Activated CD8-positive, alpha-beta memory T cell treated with anti-CD3 and anti-CD28 coated beads for 4 hours (primary cell): Measurements from ENCODE around the gene BRF1.
"Not testable (repeated sequence)": the region's sequence is repeated elsewhere in the genome, so short reads cannot be mapped to it uniquely, and the experiment has no call there.

Source experiments
- DNase-seq, 2 donors: peaks; one replicate each; pipeline ENCODE4 v3.0.0-alpha.2; 2020; ENCODE audit warnings: low read depth in 2 of 2

Gene BRF1

DNA sequence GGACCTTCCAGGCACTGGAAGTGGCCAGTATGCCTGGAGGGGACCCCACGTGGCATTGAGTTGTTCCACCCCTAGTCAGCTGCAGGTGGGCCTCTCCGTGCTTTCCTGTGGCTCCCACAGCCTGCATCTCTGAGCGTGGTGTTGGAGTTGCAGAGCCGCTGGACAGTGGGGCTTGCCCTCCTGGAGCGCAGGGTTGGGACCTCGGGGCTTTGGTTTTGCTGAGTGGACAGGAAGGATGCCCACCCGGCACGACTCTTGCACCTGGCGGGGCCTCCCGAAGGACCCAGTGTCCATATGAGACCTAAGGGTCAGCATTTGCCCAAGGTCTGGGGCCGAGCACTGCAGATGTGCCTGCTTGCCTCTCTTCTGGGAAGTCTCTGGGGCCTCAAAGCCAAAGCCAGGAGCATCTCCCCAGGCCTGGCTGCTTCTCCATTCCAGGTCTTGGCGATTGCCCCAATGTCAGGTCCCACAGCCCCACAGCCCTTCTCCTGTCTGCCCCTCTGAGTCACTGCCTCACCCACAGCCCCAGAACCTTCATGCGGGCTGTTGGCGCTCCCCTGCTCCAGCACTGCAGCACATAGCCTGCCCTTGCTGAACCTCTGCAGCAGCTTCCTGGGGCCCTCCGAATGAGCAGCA, 15.3 kb upstream of the BRF1 start:
- DNase-seq = no peak

DNA sequence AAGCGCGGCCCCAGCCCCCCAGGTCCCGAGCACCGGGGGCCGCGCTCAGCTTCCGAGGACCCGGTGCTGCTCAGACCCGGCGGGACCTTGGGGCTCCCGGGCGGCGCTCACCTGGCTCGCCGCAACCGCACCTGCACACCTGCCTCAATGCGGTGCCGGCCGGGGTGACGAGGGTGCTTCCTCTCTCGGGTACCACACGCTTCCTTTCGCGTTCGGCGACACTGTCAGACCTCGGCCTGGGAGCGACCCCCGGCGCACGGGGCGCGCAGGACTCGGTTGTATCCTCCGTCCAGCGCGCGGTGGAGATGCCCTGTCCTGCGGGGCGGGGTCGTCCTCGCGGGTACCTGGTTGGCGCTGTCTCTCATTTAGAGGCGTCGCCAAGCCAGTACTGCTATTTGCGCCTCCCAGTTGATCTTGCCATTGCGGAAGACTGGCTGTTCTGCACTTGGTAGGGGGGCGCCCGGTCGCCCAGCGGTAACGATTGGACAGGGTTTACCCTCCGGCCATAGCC, 14.5 kb upstream of the BRF1 start:
- DNase-seq = no peak

DNA sequence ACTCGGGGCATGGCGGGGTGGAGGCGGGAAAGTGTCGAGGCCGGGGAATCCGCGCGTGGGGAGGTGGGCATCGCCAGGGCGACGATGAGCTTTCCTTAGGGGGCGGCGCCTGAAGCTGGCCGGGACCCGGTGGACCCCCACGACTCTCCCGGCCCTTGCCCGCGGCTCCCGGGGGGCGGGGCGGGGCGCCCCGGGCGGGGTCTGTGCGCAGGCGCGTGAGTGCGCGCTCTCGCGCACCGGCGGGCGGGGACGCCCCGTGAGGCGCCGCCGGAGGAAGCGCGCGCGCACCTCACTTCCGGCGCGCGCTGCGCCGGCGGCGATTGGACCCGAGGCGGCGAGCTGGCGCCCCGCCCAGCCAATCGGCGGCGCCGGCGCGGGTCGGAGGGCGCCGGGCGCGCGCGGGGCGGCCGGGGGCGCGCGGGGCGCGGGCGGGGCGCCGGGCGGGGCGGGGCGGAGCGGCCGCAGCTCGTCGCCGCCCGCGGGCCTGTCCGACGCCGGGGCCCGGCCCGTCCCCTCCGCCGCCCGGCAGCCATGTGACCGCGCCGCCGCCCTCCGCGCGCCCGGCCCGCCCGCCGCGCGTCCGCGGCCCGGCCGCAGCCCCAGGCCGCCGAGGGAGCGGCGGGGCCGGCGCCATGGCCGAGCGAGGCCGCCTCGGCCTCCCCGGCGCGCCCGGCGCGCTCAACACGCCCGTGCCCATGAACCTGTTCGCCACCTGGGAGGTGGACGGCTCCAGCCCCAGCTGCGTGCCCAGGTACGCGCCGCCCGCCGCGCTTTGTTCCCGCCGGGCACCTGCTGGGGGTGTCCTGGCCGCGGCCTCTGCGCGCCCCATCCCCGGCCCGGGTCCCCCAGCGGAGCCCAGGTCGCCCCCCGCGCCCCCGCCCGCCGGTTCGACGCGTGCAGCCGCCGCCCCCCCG, 13.7 kb upstream of the BRF1 start, which contains the start of gene PACS2:
PACS2 (plus strand) TSS at position 462 of the 914 bp plus-strand sequence; CDS start at position 633, 171 bp downstream.
- DNase-seq = peak; percentile 46 to 52

DNA sequence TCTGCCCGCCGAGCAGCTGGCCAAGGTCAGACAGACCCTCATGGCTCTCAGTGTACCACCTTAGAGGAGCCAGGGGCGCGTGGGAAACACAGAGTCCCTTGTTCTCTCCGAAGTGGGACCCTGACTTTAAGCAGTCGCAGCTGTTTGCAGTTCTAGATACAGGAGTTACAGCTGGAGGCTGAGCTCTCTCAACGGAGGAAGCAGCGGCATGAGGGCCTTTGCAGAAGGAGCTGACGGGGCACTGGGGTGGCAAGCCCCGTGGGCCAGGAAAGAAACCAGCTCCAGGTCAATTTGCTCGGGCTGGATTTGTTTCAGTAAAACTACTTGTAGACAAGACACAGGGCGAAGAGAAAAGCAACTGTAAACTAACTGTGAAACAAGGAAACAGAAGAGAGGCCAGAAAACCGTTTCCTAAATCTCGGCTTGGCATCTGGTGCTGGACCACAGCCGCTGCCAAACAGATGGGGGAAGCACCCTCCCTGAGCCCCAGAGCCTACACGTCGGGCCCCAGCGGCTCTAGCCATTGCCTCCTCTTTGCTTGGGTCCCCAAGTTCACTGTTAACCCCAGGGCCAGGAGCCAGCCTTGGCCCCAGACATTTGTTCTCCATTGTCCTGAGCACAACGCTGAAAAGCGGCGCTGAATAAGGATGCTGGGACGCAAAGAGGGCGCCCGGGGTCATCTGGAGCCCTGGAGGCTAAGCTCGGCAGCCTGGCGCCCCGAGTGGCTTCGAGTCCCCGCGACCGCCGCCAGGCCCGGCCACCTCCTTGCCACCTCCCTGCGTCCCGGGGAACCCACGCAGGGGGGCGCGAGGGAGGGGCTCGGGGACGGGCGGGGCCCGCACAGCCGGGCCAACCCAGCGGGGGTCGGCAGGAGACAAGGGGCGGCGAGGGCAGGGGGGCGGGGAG, 12.8 kb upstream of the BRF1 start:
- no peak for DNase-seq

DNA sequence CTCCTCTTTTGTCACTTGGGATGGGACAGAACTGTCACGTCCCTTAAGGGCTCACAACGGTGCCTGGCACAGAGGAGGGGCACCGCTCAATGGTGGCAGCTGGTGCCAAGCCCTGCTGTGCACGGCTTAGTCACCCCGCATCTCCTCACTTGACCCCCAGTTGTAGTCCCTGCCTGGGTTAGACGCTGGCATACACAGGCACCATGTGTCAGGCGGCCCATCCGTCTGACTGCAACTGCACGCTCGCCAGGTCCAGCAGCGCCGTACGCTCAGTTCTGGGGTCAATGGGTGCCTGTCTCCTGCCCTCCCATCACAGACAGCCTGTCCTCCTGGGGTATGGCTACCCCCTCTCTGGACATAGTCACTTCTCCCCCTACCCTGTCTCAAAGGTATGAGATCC, 12.2 kb upstream of the BRF1 start:
- no peak for DNase-seq

DNA sequence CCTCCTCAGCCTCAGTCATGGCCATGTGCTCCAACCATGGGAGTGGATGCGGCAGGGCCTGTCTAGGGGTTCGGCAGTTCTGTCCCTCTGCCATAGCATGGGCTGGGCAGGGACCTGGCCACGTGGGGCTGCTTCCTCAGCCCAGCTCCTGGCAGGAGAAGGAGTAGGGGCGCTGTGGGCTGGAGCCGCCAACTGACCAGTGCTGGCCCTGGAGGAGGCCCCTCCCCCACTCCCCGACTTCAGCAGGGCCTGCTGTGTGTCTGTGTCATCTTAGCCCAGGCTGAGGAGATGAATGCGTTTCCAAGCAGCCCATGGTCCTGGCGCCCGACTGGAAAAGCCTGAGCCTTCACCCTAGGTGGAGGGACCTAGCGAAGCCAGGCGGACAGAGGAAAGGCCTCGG, 11.0 kb upstream of the BRF1 start:
- DNase-seq = no peak

DNA sequence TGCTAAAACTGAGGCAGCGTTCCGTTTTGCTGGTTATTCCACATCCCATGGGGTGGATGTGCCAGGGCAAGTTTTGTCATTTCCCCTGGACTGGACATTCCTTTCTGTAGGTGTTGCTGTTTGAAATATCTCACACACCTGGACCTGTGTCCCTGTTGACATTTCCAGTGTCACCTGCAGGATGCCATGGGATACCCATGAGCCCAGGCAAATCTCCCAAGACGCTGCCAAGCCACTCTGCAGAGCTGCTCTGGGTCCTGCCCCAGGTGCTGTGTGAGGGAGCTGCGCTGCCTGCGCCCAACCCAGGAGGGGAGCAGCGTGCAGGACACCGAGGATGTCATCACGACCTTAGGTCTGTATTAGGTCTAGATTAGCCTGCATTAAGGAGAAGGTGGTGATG, 8.6 kb upstream of the BRF1 start:
- no peak for DNase-seq

DNA sequence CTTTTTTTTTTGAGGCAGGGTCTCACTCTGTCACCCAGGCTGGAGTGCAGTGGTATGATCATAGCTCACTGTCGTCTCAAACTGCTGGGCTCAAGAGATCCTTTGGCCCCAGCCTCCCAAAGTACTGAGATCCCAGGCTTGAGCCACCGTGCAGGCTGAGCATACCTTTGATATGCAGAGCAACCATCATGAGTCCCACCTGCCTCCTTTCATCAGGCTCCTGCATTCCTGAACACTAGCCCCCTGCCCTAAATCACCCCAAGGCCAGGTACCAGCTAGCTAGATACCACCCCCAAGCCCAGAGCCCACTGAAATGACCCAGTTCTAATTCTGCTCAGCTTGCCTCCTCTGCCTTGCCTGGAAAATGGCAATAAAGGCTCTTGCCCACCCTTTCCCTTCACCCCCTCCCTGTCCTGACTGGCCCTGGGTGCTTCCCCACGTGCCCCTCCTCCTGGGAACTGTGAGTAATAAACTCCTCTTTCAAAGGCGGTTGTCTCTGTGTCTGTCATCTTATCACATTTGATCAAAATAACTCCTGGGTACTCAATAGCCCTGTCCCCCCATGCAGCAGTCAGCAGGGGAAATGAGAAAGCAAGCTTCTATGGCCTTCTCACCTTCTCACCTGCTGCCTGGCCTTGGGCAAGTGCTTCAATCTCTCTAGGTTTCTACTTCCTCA, 6.4 kb upstream of the BRF1 start:
- no peak for DNase-seq

DNA sequence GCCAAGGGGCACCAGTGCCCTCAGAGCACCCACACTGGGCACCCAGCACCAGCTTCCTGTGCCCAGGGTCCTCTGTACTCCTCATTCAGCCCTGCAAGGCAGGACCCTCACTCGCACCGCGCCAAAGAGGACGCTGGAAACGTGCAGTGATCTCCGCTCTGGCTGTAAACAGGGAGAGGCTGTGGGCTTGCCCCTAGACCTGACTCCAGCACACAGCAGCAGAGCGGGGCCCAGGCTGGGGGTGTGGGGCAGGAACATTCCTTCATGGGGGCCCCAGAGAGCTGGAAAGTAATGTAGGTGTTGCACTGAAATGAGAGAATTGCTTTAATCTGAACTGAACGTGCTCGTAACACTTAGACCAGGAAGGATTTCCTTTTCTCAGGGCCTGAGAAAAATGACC, 5.0 kb upstream of the BRF1 start:
- DNase-seq = no peak

DNA sequence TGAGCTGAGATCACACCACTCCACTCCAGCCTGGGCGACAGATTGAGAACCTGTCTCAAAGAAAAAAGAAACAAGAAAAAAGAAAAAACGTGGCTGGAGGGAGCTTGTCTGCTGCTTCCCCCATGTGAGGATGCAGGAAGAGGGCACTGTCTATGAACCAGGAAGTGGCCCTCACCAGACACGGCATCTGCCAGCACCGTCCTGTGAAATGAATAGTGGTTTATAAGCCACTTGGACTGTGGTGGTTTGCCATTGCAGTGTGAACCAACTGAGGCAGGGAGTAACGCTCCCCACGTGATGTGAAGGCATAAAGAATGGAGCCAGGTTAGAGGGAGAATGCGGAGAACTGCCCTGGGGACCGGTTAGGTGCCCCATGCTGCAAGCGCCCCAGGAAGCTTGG, 4.5 kb upstream of the BRF1 start:
- DNase-seq = no peak

DNA sequence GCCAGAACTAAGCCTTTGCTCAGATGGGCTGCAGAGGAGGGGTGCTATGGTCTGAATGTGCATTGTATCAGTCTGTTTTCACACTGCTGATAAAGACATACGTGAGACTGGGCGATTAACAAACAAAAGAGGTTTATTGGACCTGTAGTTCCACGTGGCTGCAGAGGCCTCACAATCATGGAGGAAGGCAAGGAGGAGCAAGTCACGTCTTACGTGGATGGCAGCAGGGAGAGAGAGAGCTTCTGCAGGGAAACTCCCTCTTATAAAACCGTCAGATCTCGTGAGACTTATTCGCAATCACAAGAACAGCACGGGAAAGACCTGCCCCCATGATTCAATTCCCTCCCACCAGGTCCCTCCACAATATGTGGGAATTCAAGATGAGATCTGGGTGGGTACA, 3.8 kb upstream of the BRF1 start:
- no peak for DNase-seq

DNA sequence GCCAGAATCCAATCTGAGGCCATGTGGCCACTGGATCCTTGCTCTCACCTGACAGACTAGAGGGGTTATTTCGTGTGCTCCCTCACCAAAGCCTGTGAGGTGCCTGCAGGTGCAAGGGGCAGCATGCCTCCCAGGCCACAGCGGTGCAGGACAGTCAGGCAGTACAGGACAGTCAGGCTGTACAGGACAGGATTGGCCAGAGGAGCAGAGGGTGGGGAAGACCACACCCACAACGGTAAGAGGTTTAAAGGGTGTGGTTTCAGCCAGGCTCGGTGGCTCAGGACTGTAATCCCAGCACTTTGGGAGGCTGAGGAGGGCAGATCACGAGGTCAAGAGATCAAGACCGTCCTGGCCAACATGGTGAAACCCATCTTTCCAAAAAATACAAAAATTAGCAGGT, 3.1 kb upstream of the BRF1 start:
- DNase-seq = no peak

DNA sequence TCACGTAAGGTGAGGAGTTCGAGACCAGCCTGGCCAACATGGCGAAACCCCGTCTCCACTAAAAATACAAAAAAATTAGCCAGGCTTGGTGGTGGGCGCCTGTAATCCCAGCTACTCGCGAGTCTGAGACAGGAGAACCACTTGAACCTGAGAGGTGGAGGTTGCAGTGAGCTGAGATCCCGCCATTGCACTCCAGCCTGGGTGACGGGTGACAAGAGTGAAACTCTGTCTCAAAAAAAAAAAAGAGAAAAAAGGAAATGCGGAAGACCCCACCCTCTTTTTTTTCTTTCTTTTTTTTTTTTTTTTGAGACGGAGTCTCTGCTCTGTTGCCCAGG, 1.1 kb upstream of the BRF1 start:
- not testable (repeated sequence) for DNase-seq

DNA sequence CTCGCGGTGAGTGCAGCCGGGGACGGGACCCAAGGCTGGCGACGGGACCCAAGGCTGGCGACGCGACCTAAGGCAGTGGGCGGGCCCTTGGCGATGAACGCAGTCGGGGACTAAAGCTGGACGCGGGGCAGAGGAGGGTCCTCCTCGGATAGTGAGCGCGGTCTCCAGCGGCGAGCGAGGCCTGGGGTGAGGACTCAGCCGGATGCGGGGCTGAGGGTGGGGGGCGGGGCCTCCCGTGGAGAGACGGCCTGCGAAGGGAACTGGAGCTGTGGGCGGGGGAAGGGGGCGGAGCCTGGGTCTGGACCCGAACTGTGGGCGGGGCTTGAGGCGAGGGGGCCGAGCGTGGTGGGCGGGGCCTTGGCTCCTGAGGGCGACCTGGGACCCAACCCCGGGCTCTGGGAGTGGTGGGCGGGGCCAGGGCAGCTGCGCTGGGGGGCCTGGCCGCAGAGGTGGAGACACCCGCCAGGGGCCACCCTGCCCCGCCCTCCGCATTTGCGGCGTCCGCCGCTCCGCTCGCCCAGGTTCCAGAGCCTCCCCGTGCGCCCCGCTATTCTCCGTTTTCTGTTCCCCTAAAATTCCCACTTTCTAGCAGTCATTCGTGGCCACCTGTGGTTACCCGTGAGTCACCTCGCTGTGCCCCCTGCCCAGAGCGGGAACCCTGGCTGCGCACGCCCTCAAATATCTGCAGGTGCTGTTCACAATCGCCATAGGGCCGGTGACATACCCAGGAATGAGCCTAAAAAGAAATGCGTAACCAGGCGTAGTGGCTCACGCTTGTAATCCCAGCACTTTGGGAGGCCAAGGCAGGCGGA, 508 bp upstream of the BRF1 start:
- peak; percentile 98 to 99 for DNase-seq

DNA sequence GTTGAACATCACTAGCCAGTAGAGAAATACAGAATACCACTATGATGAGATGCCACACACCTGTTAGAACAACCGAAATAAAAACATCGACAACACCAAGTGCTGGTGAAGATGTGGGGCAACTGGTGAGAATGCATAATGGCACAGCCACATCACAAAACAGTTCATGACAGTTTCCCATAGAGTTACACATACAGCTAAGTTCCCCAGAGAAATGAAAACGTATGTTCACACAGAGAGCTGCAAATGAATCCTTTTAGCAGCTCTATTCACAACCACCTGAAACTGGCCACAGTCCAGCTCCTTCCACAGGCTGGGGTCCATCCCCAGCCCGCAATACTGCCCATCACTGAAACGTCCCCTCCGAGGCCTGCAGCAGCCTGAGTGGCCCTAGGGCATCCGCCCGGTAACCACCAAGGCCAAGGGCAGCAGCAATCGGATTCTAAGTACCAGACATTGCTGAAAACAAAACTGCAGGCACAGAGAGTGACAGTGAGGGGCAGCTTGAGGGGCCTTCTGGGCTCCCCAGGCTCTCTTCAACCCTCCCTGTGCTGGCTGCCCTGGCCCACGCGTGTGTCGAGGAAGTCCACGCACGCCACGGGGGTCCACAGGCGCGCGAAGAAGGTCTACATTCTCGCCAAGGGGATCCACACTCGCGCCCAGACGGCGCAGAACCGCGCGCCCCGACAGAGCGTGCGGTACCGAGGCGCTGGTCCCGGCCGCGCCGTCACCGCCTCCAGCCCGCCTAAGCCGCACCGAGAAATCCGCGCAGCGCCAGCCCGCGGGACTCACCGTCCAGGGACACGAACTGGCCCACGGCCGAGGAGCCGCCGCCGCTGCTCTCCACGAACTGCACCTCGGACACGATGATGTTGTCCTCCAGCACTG, 903 bp downstream of the BRF1 start:
- DNase-seq = no peak

DNA sequence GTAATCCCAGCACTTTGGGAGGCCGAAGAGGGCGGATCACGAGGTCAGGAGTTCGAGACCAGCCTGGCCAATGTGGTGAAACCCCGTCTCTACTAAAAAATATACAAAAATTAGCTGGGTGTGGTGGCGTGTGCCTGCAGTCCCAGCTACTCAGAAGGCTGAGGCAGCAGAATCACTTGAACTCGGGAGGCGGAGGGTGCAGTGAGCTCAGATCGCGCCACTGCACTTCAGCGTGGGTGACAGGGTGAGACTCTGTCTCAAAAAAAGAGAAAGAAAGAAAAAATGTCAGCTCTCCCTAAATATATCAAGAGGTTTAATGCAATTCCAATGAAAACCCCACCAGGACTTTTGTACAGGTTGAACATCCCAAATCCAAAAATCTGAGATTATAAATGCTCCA, 3.5 kb downstream of the BRF1 start:
- not testable (repeated sequence) for DNase-seq

DNA sequence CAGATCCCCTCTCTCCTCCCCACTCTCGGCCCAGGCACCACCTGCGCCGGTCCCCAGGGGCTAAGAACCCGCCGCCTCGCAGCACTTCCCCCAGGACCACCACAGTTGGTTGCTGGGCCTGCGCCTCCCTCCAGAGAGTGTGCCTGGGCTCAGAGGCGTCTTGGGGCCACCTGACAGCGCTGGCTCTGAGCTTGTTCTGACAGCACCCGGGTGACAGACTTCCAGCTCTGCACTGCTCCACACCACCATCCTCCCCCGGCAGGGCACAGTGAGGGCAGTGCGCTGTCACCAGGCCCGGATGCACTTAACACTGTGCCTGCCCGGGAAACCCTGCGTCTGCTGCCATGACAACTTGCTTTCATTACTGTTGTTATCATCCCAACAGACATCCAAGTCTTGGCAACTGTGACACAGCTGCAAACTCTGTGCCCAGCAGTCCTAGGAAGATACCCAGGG, 6.6 kb downstream of the BRF1 start:
- DNase-seq = no peak

DNA sequence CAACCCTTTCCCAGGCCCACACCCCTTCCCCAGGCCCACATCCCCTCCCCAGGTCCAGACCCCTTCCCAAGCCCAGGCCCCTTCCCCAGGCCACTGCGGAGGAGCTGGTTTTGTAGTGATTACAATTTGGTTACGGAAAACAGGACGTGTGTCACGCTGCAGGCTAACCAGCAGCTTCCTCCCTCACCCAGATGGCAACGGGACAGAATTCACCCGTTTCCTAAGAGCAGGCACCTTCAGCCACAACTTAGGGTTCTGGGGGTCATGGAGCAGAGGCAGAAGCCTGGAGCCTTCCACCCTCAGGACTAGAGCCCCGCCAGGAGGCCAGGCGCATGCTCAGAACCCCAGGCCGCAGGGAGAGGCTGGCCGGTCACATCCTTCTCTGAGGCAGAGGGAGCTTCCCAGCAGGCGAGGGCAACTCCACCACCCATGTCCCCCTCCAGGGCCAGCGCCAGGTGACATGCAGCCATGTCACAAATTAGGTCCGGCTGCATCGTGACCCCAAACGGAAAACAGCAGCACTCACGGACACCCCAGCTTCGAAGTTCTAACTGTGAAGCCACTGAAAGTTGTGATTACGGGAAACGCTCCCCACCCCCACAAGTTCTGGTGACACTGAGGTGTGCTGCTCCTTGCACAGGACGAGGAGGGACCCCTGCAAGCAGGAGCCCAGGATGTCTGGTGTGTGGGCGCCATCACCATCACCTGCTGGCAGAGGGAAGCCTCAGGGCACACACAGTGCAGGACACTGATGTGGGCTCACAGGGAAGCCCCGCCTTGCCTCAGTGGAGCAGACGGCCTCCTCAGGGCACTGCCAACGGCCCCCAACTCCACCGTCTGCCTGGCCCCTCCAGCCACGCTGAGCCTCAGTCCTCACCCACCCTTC, 7.7 kb downstream of the BRF1 start:
- DNase-seq = no peak
